Epithelial cell of esophagus (primary cell): ENCODE measurements around the gene ANKMY1.

Experiments
- DNase-seq: peaks from one replicate; pipeline ENCODE4 v3.0.0; 2010; ENCODE audit warnings: low read depth
- H3K4me3 ChIP-seq: 2 replicates; pipeline ENCODE4 v1.5.1; 2011; ENCODE audit warnings: mild to moderate bottlenecking, low read length, control low read depth
- TF ChIP-seq, protein P1 (sequence below): IDR thresholded peaks from 2 replicates; pipeline ENCODE4 v1.5.1; 2011; ENCODE audit warnings: low read depth, mild to moderate bottlenecking, low read length, control low read depth, inconsistent platforms; ENCODE audit not compliant: insufficient read depth; ENCODE audit errors: missing control alignments

The ANKMY1 gene

DNA sequence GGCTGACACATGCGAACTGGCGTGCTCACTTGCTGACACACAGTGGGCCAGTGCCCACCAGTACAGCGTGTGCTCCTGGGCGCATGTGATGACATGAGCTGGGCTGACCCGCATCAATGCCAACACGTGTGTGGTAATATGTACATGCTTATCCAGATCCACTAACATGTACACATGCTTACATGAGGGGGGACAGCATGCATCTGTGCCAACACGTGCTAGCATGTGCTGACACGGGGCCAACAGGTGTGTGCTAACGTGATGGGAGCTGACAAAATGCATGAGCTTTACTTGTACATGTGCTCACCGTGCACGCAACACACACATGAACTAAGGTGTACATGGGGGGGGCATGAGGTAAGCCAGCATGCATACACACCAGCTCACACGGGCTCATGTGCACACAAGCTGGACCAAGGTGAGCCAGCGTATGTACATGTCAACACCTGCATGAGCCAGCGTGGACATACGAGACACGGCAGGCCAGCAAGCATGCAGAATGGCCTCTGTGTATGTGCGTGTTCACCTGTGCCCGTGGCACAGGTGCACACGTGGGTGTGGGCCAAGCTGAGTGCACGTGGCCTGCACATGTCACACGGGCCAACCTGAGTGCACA, 93.8 kb downstream of the ANKMY1 start:
- TF ChIP-seq, protein P1, sequence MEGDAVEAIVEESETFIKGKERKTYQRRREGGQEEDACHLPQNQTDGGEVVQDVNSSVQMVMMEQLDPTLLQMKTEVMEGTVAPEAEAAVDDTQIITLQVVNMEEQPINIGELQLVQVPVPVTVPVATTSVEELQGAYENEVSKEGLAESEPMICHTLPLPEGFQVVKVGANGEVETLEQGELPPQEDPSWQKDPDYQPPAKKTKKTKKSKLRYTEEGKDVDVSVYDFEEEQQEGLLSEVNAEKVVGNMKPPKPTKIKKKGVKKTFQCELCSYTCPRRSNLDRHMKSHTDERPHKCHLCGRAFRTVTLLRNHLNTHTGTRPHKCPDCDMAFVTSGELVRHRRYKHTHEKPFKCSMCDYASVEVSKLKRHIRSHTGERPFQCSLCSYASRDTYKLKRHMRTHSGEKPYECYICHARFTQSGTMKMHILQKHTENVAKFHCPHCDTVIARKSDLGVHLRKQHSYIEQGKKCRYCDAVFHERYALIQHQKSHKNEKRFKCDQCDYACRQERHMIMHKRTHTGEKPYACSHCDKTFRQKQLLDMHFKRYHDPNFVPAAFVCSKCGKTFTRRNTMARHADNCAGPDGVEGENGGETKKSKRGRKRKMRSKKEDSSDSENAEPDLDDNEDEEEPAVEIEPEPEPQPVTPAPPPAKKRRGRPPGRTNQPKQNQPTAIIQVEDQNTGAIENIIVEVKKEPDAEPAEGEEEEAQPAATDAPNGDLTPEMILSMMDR: no peak
- DNase-seq: no peak
- no peak overlapping the region for H3K4me3 ChIP-seq

DNA sequence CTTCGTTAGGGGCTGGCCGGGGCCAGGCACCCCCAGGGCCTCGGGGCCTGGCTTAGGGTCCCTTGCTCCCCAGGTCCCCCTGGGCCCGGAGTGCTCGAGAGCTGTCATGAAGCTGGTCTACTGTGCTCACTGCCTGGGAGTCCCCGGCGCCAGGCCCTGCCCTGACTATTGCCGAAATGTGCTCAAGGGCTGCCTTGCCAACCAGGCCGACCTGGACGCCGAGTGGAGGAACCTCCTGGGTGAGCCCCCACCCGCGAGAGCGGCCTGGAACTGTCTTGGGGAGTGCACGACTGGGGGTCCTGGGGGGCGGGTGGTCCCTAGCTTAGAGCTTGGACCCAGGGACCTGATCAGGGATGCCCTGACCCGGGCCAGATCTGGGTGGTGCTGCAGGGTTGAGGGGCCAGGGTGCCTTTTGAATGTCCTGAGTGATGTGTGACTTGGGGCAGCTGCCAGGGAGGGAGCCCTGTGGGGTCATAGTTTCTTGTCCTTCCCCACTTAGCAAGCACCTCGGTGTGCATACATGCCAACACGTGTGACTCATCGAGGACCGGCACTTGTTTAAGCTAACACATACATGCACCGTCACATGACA, 94.4 kb downstream of the ANKMY1 start:
- no peak for DNase-seq
- no peak overlapping the region for H3K4me3 ChIP-seq
- TF ChIP-seq, protein P1: no peak

DNA sequence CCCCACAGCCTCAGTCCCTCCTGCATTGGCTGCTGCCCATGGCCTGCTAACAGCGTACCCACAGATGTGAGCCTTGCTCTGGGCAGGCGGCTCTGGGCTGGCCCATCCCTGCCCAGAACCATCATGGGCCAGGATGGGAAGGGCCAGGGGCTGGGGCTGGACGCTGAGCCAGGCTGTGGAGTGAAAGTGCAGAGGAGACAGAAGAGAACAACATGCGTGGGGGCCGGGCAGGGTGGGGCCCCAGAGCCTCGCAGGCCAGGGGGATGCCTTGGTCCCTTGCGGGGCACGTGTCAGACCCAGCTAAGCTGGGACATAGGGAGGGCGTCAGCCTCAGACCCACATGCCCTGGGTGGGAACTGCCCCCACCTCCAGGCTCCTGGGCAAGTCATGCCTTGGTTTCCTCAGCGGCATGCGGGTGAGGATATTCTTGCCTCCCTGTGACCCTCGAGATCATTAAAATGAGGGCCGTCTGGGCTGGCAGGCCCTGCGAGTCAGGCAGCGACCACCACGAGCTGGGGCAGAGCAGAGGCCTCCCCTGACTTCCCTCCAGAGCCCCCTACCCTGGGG, 95.0 kb downstream of the ANKMY1 start:
- no peak overlapping the region for H3K4me3 ChIP-seq
- TF ChIP-seq, protein P1: no peak
- no peak for DNase-seq

DNA sequence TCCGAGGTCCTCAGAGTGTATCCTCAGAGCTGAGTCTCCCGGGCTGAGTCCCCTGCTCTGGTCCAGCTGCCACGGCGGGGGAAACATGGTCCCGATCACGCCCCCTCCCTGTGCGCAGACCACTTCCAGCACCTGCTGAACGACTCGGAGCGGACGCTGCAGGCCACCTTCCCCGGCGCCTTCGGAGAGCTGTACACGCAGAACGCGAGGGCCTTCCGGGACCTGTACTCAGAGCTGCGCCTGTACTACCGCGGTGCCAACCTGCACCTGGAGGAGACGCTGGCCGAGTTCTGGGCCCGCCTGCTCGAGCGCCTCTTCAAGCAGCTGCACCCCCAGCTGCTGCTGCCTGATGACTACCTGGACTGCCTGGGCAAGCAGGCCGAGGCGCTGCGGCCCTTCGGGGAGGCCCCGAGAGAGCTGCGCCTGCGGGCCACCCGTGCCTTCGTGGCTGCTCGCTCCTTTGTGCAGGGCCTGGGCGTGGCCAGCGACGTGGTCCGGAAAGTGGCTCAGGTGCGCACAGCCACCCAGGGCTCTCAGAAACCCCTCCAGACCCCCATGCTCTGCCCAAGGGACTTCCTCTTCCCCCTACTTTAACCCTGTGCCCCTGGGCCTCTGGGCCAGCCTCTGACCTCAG, 95.6 kb downstream of the ANKMY1 start:
- TF ChIP-seq, protein P1: no peak
- no peak overlapping the region for H3K4me3 ChIP-seq
- DNase-seq: no peak

DNA sequence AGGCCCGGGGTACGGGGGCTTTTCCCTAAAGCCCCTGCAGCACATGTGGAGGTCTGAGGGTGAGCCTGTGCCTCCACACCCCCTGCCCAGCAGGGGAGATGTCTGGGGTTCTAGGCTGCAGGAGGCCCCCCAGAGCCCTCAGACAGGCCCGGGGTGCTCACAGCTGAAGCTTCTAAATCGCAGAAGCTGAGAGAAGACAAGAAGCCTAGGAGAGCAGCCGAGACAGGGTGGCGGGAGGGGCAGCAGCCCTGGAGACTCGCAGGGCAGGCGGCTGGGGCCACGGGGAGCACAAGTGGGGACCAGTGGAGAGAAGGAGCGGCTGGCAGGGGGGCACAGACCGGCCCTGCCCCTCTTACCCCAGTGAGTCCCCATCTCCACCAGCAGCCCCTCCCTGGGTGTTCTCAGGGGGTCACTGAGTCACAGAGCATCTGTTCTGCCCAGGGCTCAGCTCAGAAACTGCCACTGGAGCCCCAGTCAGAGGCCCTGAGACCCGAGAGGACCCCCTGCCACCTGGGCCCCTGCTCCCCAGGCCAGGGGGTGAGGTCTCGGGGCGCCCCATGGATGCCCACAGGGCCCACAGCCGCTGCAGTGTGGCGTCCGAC, 96.2 kb downstream of the ANKMY1 start:
- no peak for DNase-seq
- TF ChIP-seq, protein P1: no peak
- H3K4me3 ChIP-seq: no peak overlapping the region

DNA sequence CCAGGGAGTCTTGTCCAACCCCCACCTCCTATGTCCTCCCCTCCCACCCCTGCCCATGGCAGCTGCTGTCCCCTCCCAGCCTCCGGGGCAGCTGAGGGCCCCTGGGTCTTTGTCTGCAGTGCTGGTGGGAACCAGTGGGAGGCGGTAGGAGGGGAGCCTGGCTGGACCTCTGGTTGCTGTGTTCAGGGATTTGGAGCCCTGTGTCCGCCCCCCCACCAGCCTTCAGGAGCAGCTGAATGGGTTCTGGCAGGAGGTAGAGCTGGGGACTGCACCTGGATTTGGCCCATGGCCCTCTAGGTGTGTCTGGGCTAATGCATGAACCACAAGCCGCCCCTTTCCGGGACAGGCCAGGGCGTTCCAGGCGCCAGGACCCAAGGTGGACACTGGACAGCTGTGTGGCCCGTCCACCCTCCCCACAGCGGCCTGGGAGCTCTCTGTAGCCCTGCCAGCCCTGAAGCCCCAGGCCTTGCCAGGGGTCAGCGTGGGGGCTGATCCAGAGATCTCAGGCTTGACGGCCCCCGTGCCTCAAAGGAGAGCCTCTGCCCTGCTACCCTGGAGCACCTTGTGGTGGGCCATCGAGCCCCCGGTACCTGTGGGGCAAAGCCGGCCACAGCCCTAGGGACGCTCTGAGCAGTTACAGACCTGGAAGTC, 96.9 kb downstream of the ANKMY1 start:
- TF ChIP-seq, protein P1: no peak
- no peak for DNase-seq
- H3K4me3 ChIP-seq: no peak overlapping the region
